SK-N-SH treated with all-trans-retinoic acid at 6 μM for 48 hours (cell line): ENCODE data around the gene LMF2.

ENCODE experiments used
- ARNTL ChIP-seq: fragments of 450-650 bp; formaldehyde crosslinking; IDR thresholded peaks from 2 replicates; pipeline ENCODE4 v1.5.0; 2020; ENCODE audit warnings: low read depth, mild to moderate bottlenecking, moderate library complexity, borderline replicate concordance
- ISL1 ChIP-seq: fragments of 250-450 bp; sonication (Bioruptor Pico); IDR thresholded peaks from 2 replicates; pipeline ENCODE4 v2.1.2; 2022; ENCODE audit warnings: mild to moderate bottlenecking, moderate library complexity
- PPARA ChIP-seq: fragments of 250-450 bp; sonication (Bioruptor Pico); IDR thresholded peaks from 2 replicates; pipeline ENCODE4 v1.5.0; 2020; ENCODE audit warnings: mild to moderate bottlenecking, borderline replicate concordance
- RARB ChIP-seq: fragments of 250-450 bp; sonication (Bioruptor Pico); IDR thresholded peaks from 2 replicates; pipeline ENCODE4 v1.8.0; 2021; ENCODE audit warnings: mild to moderate bottlenecking, moderate library complexity
- TOX ChIP-seq: fragments of 250-450 bp; sonication (Bioruptor Pico); IDR thresholded peaks from 2 replicates; pipeline ENCODE4 v1.8.0; 2021; ENCODE audit warnings: mild to moderate bottlenecking, moderate library complexity, borderline replicate concordance
- ZC3H10 ChIP-seq: fragments of 250-450 bp; sonication (Bioruptor Pico); IDR thresholded peaks from 2 replicates; pipeline ENCODE4 v1.5.1; 2021; ENCODE audit warnings: mild to moderate bottlenecking, moderate library complexity
- ZFP3 ChIP-seq: fragments of 250-450 bp; sonication (Bioruptor Pico); IDR thresholded peaks from 2 replicates; pipeline ENCODE4 v1.5.0; 2020; ENCODE audit warnings: mild to moderate bottlenecking, moderate library complexity
- ZFP30 ChIP-seq: fragments of 450-650 bp; formaldehyde crosslinking; IDR thresholded peaks from 2 replicates; pipeline ENCODE4 v1.5.0; 2022; ENCODE audit warnings: mild to moderate bottlenecking, moderate library complexity
- TF ChIP-seq, protein P1 (sequence below): fragments of 250-450 bp; sonication (Bioruptor Pico); IDR thresholded peaks from 2 replicates; pipeline ENCODE4 v1.5.1; 2021; ENCODE audit warnings: mild to moderate bottlenecking, moderate library complexity
- TF ChIP-seq, protein P2 (sequence below): fragments of 250-450 bp; sonication (Bioruptor Pico); IDR thresholded peaks from 2 replicates; pipeline ENCODE4 v1.5.1; 2020; ENCODE audit warnings: low read depth, mild to moderate bottlenecking, moderate library complexity

- no peak for TF ChIP-seq PPARA
- no peak for TF ChIP-seq RARB (CRISPR knock-in tag)
- TF ChIP-seq, protein P1, sequence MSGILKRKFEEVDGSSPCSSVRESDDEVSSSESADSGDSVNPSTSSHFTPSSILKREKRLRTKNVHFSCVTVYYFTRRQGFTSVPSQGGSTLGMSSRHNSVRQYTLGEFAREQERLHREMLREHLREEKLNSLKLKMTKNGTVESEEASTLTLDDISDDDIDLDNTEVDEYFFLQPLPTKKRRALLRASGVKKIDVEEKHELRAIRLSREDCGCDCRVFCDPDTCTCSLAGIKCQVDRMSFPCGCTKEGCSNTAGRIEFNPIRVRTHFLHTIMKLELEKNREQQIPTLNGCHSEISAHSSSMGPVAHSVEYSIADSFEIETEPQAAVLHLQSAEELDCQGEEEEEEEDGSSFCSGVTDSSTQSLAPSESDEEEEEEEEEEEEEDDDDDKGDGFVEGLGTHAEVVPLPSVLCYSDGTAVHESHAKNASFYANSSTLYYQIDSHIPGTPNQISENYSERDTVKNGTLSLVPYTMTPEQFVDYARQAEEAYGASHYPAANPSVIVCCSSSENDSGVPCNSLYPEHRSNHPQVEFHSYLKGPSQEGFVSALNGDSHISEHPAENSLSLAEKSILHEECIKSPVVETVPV (CRISPR knock-in tag): no peak
- no peak for TF ChIP-seq ZFP30 (CRISPR knock-in tag)
- TF ChIP-seq ZC3H10 (CRISPR knock-in tag): no peak
- TF ChIP-seq, protein P2, sequence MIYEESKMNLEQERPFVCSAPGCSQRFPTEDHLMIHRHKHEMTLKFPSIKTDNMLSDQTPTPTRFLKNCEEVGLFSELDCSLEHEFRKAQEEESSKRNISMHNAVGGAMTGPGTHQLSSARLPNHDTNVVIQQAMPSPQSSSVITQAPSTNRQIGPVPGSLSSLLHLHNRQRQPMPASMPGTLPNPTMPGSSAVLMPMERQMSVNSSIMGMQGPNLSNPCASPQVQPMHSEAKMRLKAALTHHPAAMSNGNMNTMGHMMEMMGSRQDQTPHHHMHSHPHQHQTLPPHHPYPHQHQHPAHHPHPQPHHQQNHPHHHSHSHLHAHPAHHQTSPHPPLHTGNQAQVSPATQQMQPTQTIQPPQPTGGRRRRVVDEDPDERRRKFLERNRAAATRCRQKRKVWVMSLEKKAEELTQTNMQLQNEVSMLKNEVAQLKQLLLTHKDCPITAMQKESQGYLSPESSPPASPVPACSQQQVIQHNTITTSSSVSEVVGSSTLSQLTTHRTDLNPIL (CRISPR knock-in tag): no peak
- TF ChIP-seq ZFP3: no peak
- no peak for TF ChIP-seq ARNTL (CRISPR knock-in tag)
- TF ChIP-seq TOX: no peak
- TF ChIP-seq ISL1: no peak
Measured at GRCh38 chr22:50502628-50503474, 4.7 kb downstream of the LMF2 start.
